Muscle layer of colon (tissue), 2 donors: ENCODE data around the gene KCNC2.
"Not testable (repeated sequence)": the region's sequence is repeated elsewhere in the genome, so short reads cannot be mapped to it uniquely, and the experiment has no call there.

ENCODE experiments used
- H3K27ac ChIP-seq: one replicate; pipeline ENCODE4 v1.7.0; 2013; ENCODE audit warnings: low read depth, mild to moderate bottlenecking, low read length, moderate library complexity
- H3K27me3 ChIP-seq, 2 donors: one replicate each; pipeline ENCODE4 v1.7.0; 2013; ENCODE audit warnings: low read length in 2 of 2, mild to moderate bottlenecking in 2 of 2; ENCODE audit not compliant: insufficient read depth in 2 of 2, control insufficient read depth in 1 of 2
- H3K36me3 ChIP-seq: one replicate; pipeline ENCODE4 v1.7.0; 2013; ENCODE audit warnings: mild to moderate bottlenecking, low read length; ENCODE audit not compliant: insufficient read depth
- H3K4me1 ChIP-seq: one replicate; pipeline ENCODE4 v1.7.0; 2013; ENCODE audit warnings: mild to moderate bottlenecking, low read length; ENCODE audit not compliant: insufficient read depth
- H3K4me3 ChIP-seq, 2 donors: one replicate each; pipeline ENCODE4 v1.7.0; 2013; ENCODE audit warnings: low read length in 2 of 2, low read depth in 1 of 2, mild to moderate bottlenecking in 1 of 2, moderate library complexity in 1 of 2
- H3K9ac ChIP-seq: one replicate; pipeline ENCODE4 v1.7.0; 2013; ENCODE audit warnings: low read length
- H3K9me3 ChIP-seq: one replicate; pipeline ENCODE4 v1.7.0; 2013; ENCODE audit warnings: mild to moderate bottlenecking, low read length
- donor health status: abdominal sarcoma.
- donor health status: Adenocarcinoma of cecum.

Gene KCNC2

GRCh38 chr12:75196865-75197264 lies 12.8 kb downstream of the KCNC2 start:
- Histone ChIP-seq H3K27ac (no peak overlapping the region), H3K9me3 (no peaks in the 10 kb centered on the region)

DNA sequence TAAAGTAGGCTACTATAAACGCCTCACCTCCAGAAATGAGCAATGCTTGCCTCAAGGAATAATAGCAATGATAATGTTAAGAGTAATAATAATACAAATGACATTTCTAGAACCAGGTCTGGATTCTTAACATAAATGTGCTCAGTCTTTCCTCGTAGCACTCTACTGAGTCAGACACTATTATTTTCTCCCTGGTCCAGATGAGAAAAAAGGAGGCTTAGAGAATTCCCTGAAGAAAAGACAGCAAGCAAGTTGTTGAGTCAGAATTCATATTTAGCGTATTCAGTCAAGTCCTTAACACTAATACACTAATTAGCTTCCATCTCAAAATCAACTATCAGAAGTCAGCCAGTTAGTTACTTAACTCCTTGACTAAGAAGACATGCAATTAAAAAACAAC lies 13.2 kb downstream of the KCNC2 start:
- no peak overlapping the region for H3K4me3 ChIP-seq
- no peak overlapping the region for H3K27ac ChIP-seq
- no peaks in the 10 kb centered on the region for H3K9me3 ChIP-seq
- no peak overlapping the region for H3K9ac ChIP-seq
- H3K27me3 ChIP-seq: no peaks in the 10 kb centered on the region
- no peaks in the 10 kb centered on the region for H3K36me3 ChIP-seq
- H3K4me1 ChIP-seq: no peaks in the 10 kb centered on the region

More at GRCh38 chr12:75196865-75197264, 12.8 kb downstream of the KCNC2 start:
- no peaks in the 10 kb centered on the region for H3K27me3 ChIP-seq
- no peak overlapping the region for H3K4me3 ChIP-seq
- H3K9ac ChIP-seq: no peak overlapping the region
- H3K4me1 ChIP-seq: no peaks in the 10 kb centered on the region
- no peaks in the 10 kb centered on the region for H3K36me3 ChIP-seq

- Histone ChIP-seq H3K9ac (no peak overlapping the region), H3K4me3 (no peak overlapping the region), H3K27ac (no peak overlapping the region), H3K27me3 (no peaks in the 10 kb centered on the region), H3K36me3 (no peaks in the 10 kb centered on the region), H3K9me3 (no peaks in the 10 kb centered on the region), H3K4me1 (no peaks in the 10 kb centered on the region)
Measured at GRCh38 chr12:75194250-75194649, 15.4 kb downstream of the KCNC2 start.

DNA sequence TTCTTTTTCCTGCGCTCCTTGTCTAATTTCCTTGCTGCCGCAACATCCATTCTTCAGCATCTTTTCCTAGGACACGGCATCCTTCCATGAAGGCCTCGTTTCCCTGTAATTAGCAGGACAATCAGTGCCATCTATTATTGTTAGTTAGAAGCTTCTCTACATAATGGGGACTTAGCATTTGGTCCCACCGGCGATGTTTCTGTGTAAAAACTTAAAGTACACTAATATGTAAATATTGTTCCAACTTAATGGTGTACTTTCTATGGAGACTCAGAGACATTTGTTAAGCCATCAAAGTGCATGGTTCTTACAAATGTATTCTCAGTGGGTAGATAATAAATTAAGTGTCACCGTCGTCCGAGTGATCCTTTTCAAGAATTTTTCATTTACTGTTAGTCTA lies 17.4 kb downstream of the KCNC2 start:
- Histone ChIP-seq H3K9me3 (no peaks in the 10 kb centered on the region), H3K4me1 (no peaks in the 10 kb centered on the region), H3K4me3 (no peak overlapping the region), H3K27me3 (no peaks in the 10 kb centered on the region), H3K9ac (no peak overlapping the region), H3K27ac (no peak overlapping the region), H3K36me3 (no peaks in the 10 kb centered on the region)

DNA sequence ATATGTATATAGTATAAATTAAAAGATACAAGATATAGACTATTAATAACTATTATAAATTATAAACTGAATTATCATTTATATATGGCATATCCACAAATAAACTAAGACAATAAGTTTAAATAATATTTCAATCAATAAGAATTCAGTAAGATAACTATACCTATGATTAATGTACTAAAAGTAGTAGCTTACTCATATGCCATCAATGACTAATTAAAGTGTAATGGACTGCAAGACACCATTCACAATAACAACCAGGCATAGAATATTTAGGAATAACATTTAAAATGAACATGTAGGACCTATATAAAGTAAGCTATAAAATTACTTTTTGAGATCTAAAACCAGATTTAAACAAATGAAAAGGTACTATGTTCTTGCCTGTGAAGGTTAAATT lies 18.8 kb downstream of the KCNC2 start:
- Histone ChIP-seq H3K9me3 (no peaks in the 10 kb centered on the region), H3K27me3 (no peaks in the 10 kb centered on the region), H3K27ac (no peak overlapping the region), H3K4me3 (no peak overlapping the region), H3K4me1 (no peaks in the 10 kb centered on the region), H3K36me3 (no peaks in the 10 kb centered on the region), H3K9ac (no peak overlapping the region)

DNA sequence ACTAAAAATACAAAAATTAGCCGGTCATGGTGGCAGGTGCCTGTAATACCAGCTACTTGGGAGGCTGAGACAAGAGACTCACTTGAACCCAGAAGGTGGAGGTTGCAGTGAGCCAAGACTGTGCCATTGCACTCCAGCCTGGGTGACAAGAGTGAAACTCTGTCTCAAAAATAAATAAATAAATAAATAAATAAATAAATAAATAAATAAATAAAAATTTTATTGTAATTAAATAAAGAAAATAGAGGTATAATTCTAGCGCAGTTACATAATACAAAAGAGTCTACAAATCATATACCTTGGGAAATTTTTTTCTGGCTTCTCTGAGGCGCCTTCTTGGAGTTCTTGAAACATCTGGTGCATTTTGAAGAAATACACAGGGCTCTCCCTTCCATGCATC lies 23.8 kb downstream of the KCNC2 start:
- H3K9ac ChIP-seq, H3K27me3 ChIP-seq, H3K4me1 ChIP-seq, H3K9me3 ChIP-seq, H3K27ac ChIP-seq, H3K36me3 ChIP-seq, H3K4me3 ChIP-seq: not testable (repeated sequence)

- Histone ChIP-seq H3K36me3 (no peaks in the 10 kb centered on the region), H3K9ac (no peak overlapping the region), H3K4me3 (no peak overlapping the region), H3K4me1 (no peaks in the 10 kb centered on the region), H3K9me3 (no peaks in the 10 kb centered on the region), H3K27ac (no peak overlapping the region), H3K27me3 (no peaks in the 10 kb centered on the region)
Measured at GRCh38 chr12:75184516-75184915, 25.1 kb downstream of the KCNC2 start.

GRCh38 chr12:75183967-75184366 lies 25.7 kb downstream of the KCNC2 start:
- Histone ChIP-seq H3K27me3 (no peaks in the 10 kb centered on the region), H3K4me1 (no peaks in the 10 kb centered on the region), H3K9ac (no peak overlapping the region), H3K27ac (no peak overlapping the region), H3K4me3 (no peak overlapping the region), H3K36me3 (no peaks in the 10 kb centered on the region), H3K9me3 (no peaks in the 10 kb centered on the region)

DNA sequence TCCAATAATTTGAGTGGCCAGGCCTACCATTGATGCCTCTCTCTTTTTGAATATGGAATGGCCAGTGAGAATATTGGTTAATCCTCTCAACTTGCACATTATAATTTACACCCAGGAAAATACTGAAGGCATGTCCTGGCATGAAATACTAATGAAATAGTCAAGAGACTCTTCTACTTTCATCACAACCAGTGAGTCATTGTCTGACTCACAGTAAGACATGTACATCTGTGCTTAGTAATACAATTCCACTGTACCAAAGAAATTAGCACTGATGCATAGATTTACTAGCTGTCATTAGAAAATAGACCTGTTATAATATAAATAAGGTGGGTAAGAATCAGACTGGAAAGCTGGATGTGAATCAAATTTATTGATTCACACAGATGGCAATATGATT lies 31.6 kb downstream of the KCNC2 start:
- Histone ChIP-seq H3K4me1 (no peaks in the 10 kb centered on the region), H3K9me3 (no peaks in the 10 kb centered on the region), H3K27ac (no peak overlapping the region), H3K4me3 (no peak overlapping the region), H3K27me3 (no peaks in the 10 kb centered on the region), H3K9ac (no peak overlapping the region), H3K36me3 (no peaks in the 10 kb centered on the region)

DNA sequence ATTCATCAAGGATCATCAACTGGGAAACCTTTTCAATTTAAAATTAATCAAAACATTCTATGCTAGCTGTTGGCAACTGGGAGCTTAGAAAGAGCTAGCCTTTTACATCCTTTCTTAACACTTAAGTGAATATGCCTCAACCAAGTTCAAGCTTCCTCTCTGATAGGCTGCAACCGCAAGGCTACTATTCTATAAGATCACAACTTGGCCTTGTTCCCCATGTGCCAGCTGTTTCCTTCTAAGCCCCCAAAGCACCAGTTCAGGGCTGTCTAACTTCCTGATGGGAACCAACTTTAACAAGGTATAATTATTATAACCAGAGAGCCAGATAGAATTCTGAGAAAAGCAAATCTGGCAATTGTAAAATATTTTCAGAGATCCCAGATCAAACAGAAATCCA lies 37.0 kb downstream of the KCNC2 start:
- no peaks in the 10 kb centered on the region for H3K9me3 ChIP-seq
- H3K27ac ChIP-seq: no peak overlapping the region
- no peaks in the 10 kb centered on the region for H3K27me3 ChIP-seq
- H3K36me3 ChIP-seq: no peaks in the 10 kb centered on the region
- no peaks in the 10 kb centered on the region for H3K4me1 ChIP-seq
- H3K9ac ChIP-seq: no peak overlapping the region
- H3K4me3 ChIP-seq: no peak overlapping the region

- Histone ChIP-seq H3K4me1 (no peaks in the 10 kb centered on the region), H3K9me3 (no peaks in the 10 kb centered on the region), H3K36me3 (no peaks in the 10 kb centered on the region), H3K27me3 (no peaks in the 10 kb centered on the region), H3K4me3 (no peak overlapping the region), H3K9ac (no peak overlapping the region), H3K27ac (no peak overlapping the region)
Measured at GRCh38 chr12:75170640-75171185, 38.9 kb downstream of the KCNC2 start.

DNA sequence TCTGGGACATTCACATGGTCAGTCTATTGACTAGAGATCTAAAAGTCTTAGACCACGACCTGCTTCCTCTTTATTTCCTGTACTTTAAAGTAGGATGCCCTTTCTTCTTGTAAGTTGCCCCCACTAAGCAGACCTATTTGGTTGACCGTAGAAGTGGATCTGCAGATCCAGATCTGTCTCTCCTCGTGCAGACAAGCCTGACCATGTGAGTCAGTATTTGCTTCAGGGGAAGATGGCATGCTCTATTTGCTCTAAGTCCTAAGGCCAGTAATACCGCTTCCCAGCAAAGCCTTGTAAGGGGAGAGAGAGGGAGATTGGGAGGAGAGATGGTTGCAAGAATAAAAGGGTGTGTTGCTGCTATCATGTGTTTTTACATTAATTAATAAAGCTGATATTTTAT lies 46.8 kb downstream of the KCNC2 start:
- Histone ChIP-seq H3K36me3 (no peaks in the 10 kb centered on the region), H3K4me1 (no peaks in the 10 kb centered on the region), H3K9me3 (no peaks in the 10 kb centered on the region), H3K27me3 (no peaks in the 10 kb centered on the region), H3K27ac (no peak overlapping the region), H3K9ac (no peak overlapping the region), H3K4me3 (no peak overlapping the region)
